ENCODE data around the gene SRA1.

The SRA1 gene

GRCh38 chr5:140550147-140551079 is 6.9 kb downstream of the SRA1 start:
- no peak for DNase-seq (ENCODE audit: low read depth)

- DNase-seq (ENCODE audit: low read depth), result peak; percentile 38
Observed at GRCh38 chr5:140549237-140550144, 7.8 kb downstream of the SRA1 start.

- DNase-seq (ENCODE audit: low read depth), result no peak
Observed at GRCh38 chr5:140548791-140549190, 8.5 kb downstream of the SRA1 start.

- no peak for DNase-seq (ENCODE audit: low read depth)
Observed at GRCh38 chr5:140548300-140548688, 9.0 kb downstream of the SRA1 start.

- DNase-seq (ENCODE audit: low read depth), result peak; percentile 96
Observed at GRCh38 chr5:140547508-140548299, 9.6 kb downstream of the SRA1 start, which contains the start of gene EIF4EBP3. Gene EIF4EBP3 (plus strand): TSS chr5:140547662. CDS start chr5:140547738, 76 bp downstream.

- no peak for DNase-seq (ENCODE audit: low read depth)
Observed at GRCh38 chr5:140546851-140547507, 10.3 kb downstream of the SRA1 start.

- DNase-seq (ENCODE audit: low read depth), result no peak
Observed at GRCh38 chr5:140545606-140546005, 11.7 kb downstream of the SRA1 start.

- no peak for DNase-seq (ENCODE audit: low read depth)
Observed at GRCh38 chr5:140544986-140545385, 12.3 kb downstream of the SRA1 start.

GRCh38 chr5:140542972-140543371 is 14.3 kb downstream of the SRA1 start:
- DNase-seq (ENCODE audit: low read depth), result no peak

GRCh38 chr5:140540227-140540626 is 17.0 kb downstream of the SRA1 start:
- no peak for DNase-seq (ENCODE audit: low read depth)

- no peak for DNase-seq (ENCODE audit: low read depth)
Observed at GRCh38 chr5:140524003-140524402, 33.3 kb downstream of the SRA1 start.

GRCh38 chr5:140513124-140513523 is 44.1 kb downstream of the SRA1 start:
- DNase-seq (ENCODE audit: low read depth), result no peak

- no peak for DNase-seq (ENCODE audit: low read depth)
Observed at GRCh38 chr5:140509898-140510297, 47.4 kb downstream of the SRA1 start.

- no peak for DNase-seq (ENCODE audit: low read depth)
Observed at GRCh38 chr5:140502834-140503233, 54.4 kb downstream of the SRA1 start.

Measured in fibroblast of gingiva (primary cell).